ENCODE data around the gene RNU1-4. TPM values are rescaled to one million over a fixed set of nuclear protein-coding genes. Genes with fewer than 3 reads are reported as not detected.
"Not testable (repeated sequence)": the region's sequence is repeated elsewhere in the genome, so short reads cannot be mapped to it uniquely, and the experiment has no call there.

Gene RNU1-4
- total RNA-seq, 2 donors from 2014 or later = under 0.01 to 15,479 TPM

DNA sequence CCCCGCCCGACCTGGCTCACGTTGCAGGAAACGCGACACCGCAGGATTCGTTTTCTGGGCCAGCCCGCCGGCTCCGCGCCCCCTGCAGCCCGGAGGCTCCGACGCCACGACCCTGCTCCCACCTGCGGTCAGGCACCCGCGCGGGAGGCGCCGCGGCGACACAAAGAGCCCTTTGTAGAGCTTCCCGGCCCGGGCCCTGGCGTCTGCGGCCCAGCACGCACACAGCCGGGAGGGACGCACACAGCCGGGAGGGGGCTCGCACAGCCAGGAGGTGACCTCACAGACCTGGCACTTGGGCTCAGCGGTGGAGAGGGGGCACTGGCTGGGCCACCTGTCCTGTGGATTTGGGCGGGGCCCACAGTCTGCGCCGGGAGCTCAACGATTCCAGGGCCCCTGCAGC is 39.1 kb upstream of the RNU1-4 start:
- H3K9me3 ChIP-seq; H3K4me3 ChIP-seq; H3K36me3 ChIP-seq (replicated peaks in 1 of 2; ENCODE audit: insufficient read depth in 1 of 2, low read depth in 2 of 2); H3K27me3 ChIP-seq; intact Hi-C loops (cut with DNase I); H3K4me1 ChIP-seq; H3K27ac ChIP-seq: not testable (repeated sequence)
- ATAC-seq (peak; percentile 24), DNase-seq (peak in 1 of 4 donors; percentile 28)
- WGBS, 2 donors = no CpG with 5 or more reads among the region's 37 CpGs

DNA sequence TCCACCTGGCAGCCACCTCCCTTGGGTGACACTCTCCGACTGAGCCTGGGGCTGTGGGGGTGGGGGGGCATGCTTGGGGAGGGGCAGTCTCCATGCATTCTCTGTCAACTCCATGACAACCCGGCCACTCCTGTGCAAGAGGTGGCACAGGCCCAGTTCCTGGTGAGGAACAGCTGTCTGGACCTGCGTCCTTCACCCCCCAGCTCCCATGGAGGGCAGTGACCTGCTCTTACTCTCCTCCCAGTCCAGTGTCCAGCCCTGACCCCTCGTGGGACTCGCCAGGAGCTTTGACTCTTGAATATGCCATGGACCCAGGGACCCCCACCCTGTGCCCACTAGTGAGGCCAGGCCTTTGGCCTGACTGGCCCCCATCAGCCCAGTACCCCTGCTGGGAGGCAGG is 38.0 kb upstream of the RNU1-4 start:
- WGBS, 2 donors = no CpG with 5 or more reads among the region's 5 CpGs
- intact Hi-C loops (cut with DNase I); H3K9me3 ChIP-seq; ATAC-seq; H3K36me3 ChIP-seq (replicated peaks in 1 of 2; ENCODE audit: insufficient read depth in 1 of 2, low read depth in 2 of 2); H3K4me1 ChIP-seq; H3K27ac ChIP-seq; DNase-seq; H3K4me3 ChIP-seq; H3K27me3 ChIP-seq: not testable (repeated sequence)

DNA sequence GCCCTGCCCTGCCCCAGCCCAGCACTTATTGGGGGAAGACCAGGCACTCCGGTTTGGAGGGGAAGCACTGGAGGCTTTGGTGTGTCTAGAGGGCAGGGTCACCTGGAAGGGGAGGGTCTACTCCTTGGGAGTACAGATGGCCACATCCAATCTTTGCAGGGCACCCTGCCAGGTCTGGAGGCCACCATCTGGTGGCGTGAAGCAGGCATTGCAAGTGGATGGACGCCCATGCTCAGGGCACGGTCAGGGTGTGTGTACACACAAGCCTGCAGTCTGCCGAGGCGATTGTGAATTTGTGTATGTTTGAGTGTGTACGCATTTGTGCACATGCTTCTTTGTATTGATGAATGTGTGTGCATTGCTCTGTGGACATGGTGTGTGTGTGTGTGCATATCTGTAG is 37.2 kb upstream of the RNU1-4 start:
- H3K27ac ChIP-seq; H3K4me3 ChIP-seq; H3K4me1 ChIP-seq; intact Hi-C loops (cut with DNase I); H3K36me3 ChIP-seq (replicated peaks in 1 of 2; ENCODE audit: insufficient read depth in 1 of 2, low read depth in 2 of 2); DNase-seq; H3K9me3 ChIP-seq; H3K27me3 ChIP-seq: not testable (repeated sequence)
- ATAC-seq = peak; percentile 52
- 8% methylated on average over 1 of the region's 7 CpGs; no CpG with 5 or more reads in 1 of the 2 donors for WGBS, 2 donors
- TF ChIP-seq, protein P1, sequence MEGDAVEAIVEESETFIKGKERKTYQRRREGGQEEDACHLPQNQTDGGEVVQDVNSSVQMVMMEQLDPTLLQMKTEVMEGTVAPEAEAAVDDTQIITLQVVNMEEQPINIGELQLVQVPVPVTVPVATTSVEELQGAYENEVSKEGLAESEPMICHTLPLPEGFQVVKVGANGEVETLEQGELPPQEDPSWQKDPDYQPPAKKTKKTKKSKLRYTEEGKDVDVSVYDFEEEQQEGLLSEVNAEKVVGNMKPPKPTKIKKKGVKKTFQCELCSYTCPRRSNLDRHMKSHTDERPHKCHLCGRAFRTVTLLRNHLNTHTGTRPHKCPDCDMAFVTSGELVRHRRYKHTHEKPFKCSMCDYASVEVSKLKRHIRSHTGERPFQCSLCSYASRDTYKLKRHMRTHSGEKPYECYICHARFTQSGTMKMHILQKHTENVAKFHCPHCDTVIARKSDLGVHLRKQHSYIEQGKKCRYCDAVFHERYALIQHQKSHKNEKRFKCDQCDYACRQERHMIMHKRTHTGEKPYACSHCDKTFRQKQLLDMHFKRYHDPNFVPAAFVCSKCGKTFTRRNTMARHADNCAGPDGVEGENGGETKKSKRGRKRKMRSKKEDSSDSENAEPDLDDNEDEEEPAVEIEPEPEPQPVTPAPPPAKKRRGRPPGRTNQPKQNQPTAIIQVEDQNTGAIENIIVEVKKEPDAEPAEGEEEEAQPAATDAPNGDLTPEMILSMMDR (IDR thresholded peaks at IDR 0.05) = peak in 1 of 7 experiments; percentile 11

DNA sequence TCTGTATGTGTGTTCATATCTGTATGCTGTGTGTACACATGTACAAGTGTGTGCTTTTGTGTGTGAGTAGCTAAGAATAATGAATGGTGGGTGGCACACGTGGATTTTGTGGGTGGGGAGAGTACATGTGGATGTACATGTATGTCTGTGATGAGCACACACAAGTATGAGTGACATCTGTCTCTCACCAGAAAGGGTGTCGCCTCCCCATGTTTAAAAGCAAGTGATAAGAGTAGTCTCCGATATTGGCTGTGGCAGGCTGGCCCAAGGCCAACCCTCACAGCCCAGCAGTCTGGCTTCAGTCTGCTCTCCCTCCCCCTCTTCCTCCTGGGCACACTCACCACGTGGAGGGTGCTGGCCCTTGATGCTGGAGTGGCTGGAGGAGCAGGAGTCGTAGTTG is 36.7 kb upstream of the RNU1-4 start:
- H3K4me3 ChIP-seq; H3K9me3 ChIP-seq; H3K27ac ChIP-seq; H3K4me1 ChIP-seq; H3K36me3 ChIP-seq (replicated peaks in 1 of 2; ENCODE audit: insufficient read depth in 1 of 2, low read depth in 2 of 2); intact Hi-C loops (cut with DNase I); H3K27me3 ChIP-seq; ATAC-seq: not testable (repeated sequence)
- peak in 1 of 4 donors; percentile 44 for DNase-seq
- 2 to 39% methylated on average over 2 to 3 of the region's 5 CpGs for WGBS, 2 donors

DNA sequence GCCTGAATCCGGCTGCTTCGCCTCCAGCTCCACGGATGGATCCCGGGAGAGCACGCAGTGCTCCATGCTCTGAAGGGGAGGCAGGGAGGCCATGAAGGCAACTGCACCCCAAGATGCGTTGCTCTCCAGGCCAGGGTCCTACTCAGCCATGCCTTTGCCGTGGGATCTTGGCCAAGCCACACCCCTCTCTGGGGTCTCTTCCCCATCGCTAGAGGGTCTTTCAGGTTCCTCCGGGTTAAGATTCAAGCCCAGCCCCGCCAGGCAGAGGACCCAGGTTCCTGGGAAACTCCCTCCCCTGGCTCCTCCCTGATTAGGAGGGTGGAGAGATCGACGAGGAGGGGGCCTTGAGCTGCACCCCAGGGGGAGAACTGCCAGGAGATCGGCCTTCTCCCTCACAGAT is 36.2 kb upstream of the RNU1-4 start:
- H3K4me3 ChIP-seq; H3K27ac ChIP-seq; H3K9me3 ChIP-seq; H3K27me3 ChIP-seq; H3K36me3 ChIP-seq (replicated peaks in 1 of 2; ENCODE audit: insufficient read depth in 1 of 2, low read depth in 2 of 2); DNase-seq; H3K4me1 ChIP-seq; intact Hi-C loops (cut with DNase I); ATAC-seq: not testable (repeated sequence)
- 64 to 73% methylated on average over 4 to 6 of the region's 13 CpGs for WGBS, 2 donors

DNA sequence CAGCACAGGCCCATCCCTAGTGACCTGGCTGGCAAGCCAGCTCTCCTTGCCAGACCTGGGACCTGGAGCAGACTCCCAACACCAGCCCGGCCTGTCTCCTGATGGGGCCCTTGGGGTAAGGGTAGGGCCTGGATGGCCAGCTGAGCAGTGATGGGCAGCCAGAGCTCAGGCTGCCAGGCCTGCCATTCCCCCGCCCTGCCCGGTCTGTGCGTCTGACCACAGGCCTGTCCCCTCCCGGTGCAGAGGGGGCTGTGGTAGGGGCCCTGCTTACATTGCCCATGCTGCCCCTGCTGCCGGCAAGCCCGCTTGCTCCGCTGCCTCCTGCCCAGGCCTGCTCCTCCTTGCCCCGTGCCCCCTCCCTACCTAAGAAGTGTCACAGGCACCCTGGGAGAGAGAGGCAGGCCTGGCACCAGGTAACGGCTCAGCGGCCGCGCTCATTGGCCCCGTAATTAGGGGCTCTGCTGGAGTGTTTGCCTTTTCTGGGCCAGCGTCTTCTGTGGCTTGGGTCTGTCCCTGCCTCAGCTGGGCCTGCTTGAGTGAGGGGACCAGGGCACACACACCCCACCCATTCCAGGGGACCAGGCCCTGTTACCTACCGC is 35.7 kb upstream of the RNU1-4 start:
- H3K36me3 ChIP-seq (replicated peaks in 1 of 2; ENCODE audit: insufficient read depth in 1 of 2, low read depth in 2 of 2); ATAC-seq; H3K9me3 ChIP-seq; H3K4me1 ChIP-seq; H3K27ac ChIP-seq; H3K27me3 ChIP-seq; DNase-seq; intact Hi-C loops (cut with DNase I); H3K4me3 ChIP-seq: not testable (repeated sequence)
- WGBS, 2 donors = 100% methylated on average over 3 of the region's 16 CpGs; no CpG with 5 or more reads in 1 of the 2 donors

DNA sequence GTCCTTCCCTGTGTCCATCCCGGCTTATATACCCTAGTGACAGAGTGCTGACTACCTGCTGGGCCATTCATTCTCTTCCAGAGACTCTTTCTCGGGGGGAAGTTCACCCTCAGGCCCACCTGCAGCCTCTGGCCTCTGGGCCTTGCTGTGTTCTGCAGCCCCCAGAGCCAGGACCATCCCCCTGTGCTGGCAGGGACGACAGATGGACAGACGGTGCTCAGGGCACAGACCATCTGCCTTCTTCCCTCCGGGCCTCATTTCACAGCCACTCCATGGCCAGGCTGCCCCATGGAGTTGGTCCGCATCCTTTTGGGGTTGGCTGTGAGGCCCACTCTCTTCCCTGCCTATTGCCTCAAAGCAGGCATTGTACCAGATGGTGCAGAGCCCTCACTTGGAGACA is 34.0 kb upstream of the RNU1-4 start:
- DNase-seq; ATAC-seq; H3K9me3 ChIP-seq; H3K27ac ChIP-seq; H3K4me3 ChIP-seq; intact Hi-C loops (cut with DNase I); H3K36me3 ChIP-seq (replicated peaks in 1 of 2; ENCODE audit: insufficient read depth in 1 of 2, low read depth in 2 of 2); H3K27me3 ChIP-seq; H3K4me1 ChIP-seq: not testable (repeated sequence)
- WGBS, 2 donors = 82 to 90% methylated on average over 5 of the region's 6 CpGs

Measured in body of pancreas (tissue), 4 donors.